K562 (cell line): ENCODE results near the gene NCDN. TPM values are rescaled to one million over a fixed set of nuclear protein-coding genes. Genes with fewer than 3 reads are reported as not detected.

Experiments
- CEBPB ChIP-seq: fragments of 450-650 bp; IDR thresholded peaks from 2 replicates; pipeline ENCODE4 v1.6.1; 2016; ENCODE audit warnings: missing genetic modification characterization, missing compliant biosample characterization
- CLOCK ChIP-seq: fragments of 250-450 bp; sonication (Bioruptor Pico); IDR thresholded peaks from 2 replicates; pipeline ENCODE4 v1.4.0; 2020; ENCODE audit warnings: mild to moderate bottlenecking, moderate library complexity, borderline replicate concordance
- DMBX1 ChIP-seq: fragments of 250-450 bp; sonication (Bioruptor Pico); IDR thresholded peaks from 2 replicates; pipeline ENCODE4 v1.8.0; 2022; ENCODE audit warnings: inconsistent platforms, mild to moderate bottlenecking, moderate library complexity, borderline replicate concordance
- ETV6 ChIP-seq, 3 experiments: fragments of 150-350 bp in 1 of 3; sonication (generic) in 1 of 3; formaldehyde crosslinking in 1 of 3; IDR thresholded peaks; 2 replicates each; pipeline versions ENCODE4 v1.6.1 to v1.8.0; 2014 to 2022; ENCODE audit warnings: borderline replicate concordance in 2 of 3, low read depth in 2 of 3, antibody characterized with exemption in 1 of 3, low read length in 1 of 3, mild to moderate bottlenecking in 1 of 3, missing genetic modification reagents in 1 of 3
- HINFP ChIP-seq: fragments of 450-650 bp; conservative IDR thresholded peaks from 2 replicates; pipeline ENCODE4 v1.6.1; 2016; ENCODE audit warnings: missing genetic modification characterization, low read depth, mild to moderate bottlenecking, control low read depth, missing compliant biosample characterization
- KLF6 ChIP-seq: fragments of 250-450 bp; sonication (Bioruptor Pico); IDR thresholded peaks from 2 replicates; pipeline ENCODE4 v1.4.0; 2020; ENCODE audit warnings: mild to moderate bottlenecking, moderate library complexity, borderline replicate concordance
- MTA2 ChIP-seq: fragments of 450-650 bp; IDR thresholded peaks from 2 replicates; pipeline ENCODE4 v1.6.1; 2016; ENCODE audit warnings: low read depth
- NFE2 ChIP-seq: IDR thresholded peaks from 2 replicates; pipeline ENCODE4 v1.6.1; 2014; ENCODE audit warnings: antibody characterized with exemption, low read depth
- NR2C1 ChIP-seq, 2 experiments: fragments of 450-650 bp; IDR thresholded peaks; 2 replicates each; pipeline ENCODE4 v1.6.1; 2017; ENCODE audit warnings: mild to moderate bottlenecking in 2 of 2, antibody characterized with exemption in 1 of 2, inconsistent platforms in 1 of 2, missing compliant biosample characterization in 1 of 2, missing genetic modification characterization in 1 of 2
- PKNOX1 ChIP-seq: fragments of 450-650 bp; IDR thresholded peaks from 2 replicates; pipeline ENCODE4 v1.6.1; 2016
- PYGO2 ChIP-seq: fragments of 450-650 bp; IDR thresholded peaks from 2 replicates; pipeline ENCODE4 v1.6.1; 2016; ENCODE audit warnings: mild to moderate bottlenecking, missing genetic modification characterization, moderate library complexity, missing compliant biosample characterization
- SMARCC2 ChIP-seq: fragments of 450-650 bp; IDR thresholded peaks from 2 replicates; pipeline ENCODE4 v1.6.1; 2017; ENCODE audit warnings: antibody characterized with exemption, moderate library complexity, mild to moderate bottlenecking, low read depth
- SPI1 ChIP-seq: IDR thresholded peaks from 2 replicates; pipeline ENCODE4 v1.6.1; 2011; ENCODE audit warnings: low read depth, low read length, control low read depth, borderline replicate concordance
- U2AF1 ChIP-seq: fragments of 200-400 bp; formaldehyde crosslinking; optimal IDR thresholded peaks from 2 replicates; pipeline ENCODE3; 2017; ENCODE audit warnings: mild to moderate bottlenecking, low read depth, low read length, moderate library complexity
- U2AF2 ChIP-seq: fragments of 200-400 bp; formaldehyde crosslinking; optimal IDR thresholded peaks from 2 replicates; pipeline ENCODE3; 2017; ENCODE audit warnings: low read depth, mild to moderate bottlenecking, low read length
- ZBED1 ChIP-seq: IDR thresholded peaks from 2 replicates; pipeline ENCODE4 v1.6.1; 2014
- ZBTB12 ChIP-seq: fragments of 250-450 bp; sonication (Bioruptor Pico); IDR thresholded peaks from 2 replicates; pipeline ENCODE4 v1.4.0; 2020
- ZC3H8 ChIP-seq: fragments of 450-650 bp; IDR thresholded peaks from 2 replicates; pipeline ENCODE4 v1.6.1; 2017
- ZKSCAN8 ChIP-seq: fragments of 200-800 bp; sonication (Bioruptor generic); IDR thresholded peaks from 2 replicates; pipeline ENCODE4 v1.6.1; 2016; ENCODE audit warnings: missing genetic modification characterization, missing compliant biosample characterization
- ZNF12 ChIP-seq: sonication (generic); formaldehyde crosslinking; IDR thresholded peaks from 2 replicates; pipeline ENCODE4 v1.4.0; 2020; ENCODE audit warnings: mild to moderate bottlenecking, missing genetic modification reagents
- ZNF780A ChIP-seq: fragments of 250-450 bp; sonication (Bioruptor Pico); IDR thresholded peaks from 2 replicates; pipeline ENCODE4 v1.5.0; 2021; ENCODE audit warnings: mild to moderate bottlenecking
- polyA plus RNA-seq, 8 experiments: library from polyadenylated mRNA; depleted of rRNA in 4 of 8; stranded (reverse) in 5 of 8; unstranded in 3 of 8; fragments of >200 nt; fragmentation: Nextera tagmentation in 2 of 8; fragmentation: Illumina TruSeq in 1 of 8; extraction: Ambion mirVana in 2 of 8; extraction: Trizol in 1 of 8; gene quantifications; 2 replicates each; pipeline versions ENCODE4 v1.2.1 to v1.2.3, GENCODE V29; 2011 to 2014; ENCODE audit warnings: inconsistent platforms in 1 of 8, missing spikeins in 1 of 8
- total RNA-seq, 7 experiments: library from RNA; depleted of rRNA in 6 of 7; stranded (reverse); fragments of >200 nt in 6 of 7; fragmentation: Illumina TruSeq in 2 of 7; extraction: Trizol in 2 of 7; gene quantifications; 2 replicates each; pipeline versions ENCODE4 v1.2.1 to v1.2.3, GENCODE V29; 2011 to 2021; ENCODE audit warnings: low replicate concordance in 1 of 7

NCDN gene
- total and polyA plus RNA-seq, 9 of the 15 experiments (the other 6 are each of a cell fraction or from before 2014, with no cell fraction given): 1.9 to 35.1 (median 10.7) TPM

GRCh38 chr1:35557611-35558373 lies at the start of gene NCDN (continued):
- TF ChIP-seq DMBX1: peak; percentile 51
- no peak for TF ChIP-seq SPI1
- no peak for TF ChIP-seq ZC3H8
- peak; percentile 35; the same call in 1 of the 2 replicates for TF ChIP-seq NFE2
- no peak for TF ChIP-seq PYGO2 (tag)
- peak; percentile 54 for TF ChIP-seq MTA2
- no peak for TF ChIP-seq U2AF2
- peak; percentile 100 for TF ChIP-seq NR2C1 (IDR thresholded peaks at IDR 0.05)
- TF ChIP-seq NR2C1 (tag; IDR thresholded peaks at IDR 0.05): peak; percentile 100
- TF ChIP-seq KLF6: peak; percentile 4; the same call in 1 of the 2 replicates
- TF ChIP-seq ZNF780A: no peak
- TF ChIP-seq ZNF12: 0 out of 2 replicates have a peak, but pooled peaks have one; percentile 33
- TF ChIP-seq HINFP (tag): no peak
- no peak; the same call in 1 of the 2 replicates for TF ChIP-seq ZBTB12 (CRISPR knock-in tag)
- TF ChIP-seq CEBPB (tag): no peak
- 0 out of 4 replicates have a peak, but pooled peaks of 1 of the 2 experiments have one; percentile 13 for TF ChIP-seq ETV6 (IDR thresholded peaks at IDR 0.05; ENCODE audit: borderline replicate concordance in 1 of 2, low read depth in 2 of 2, low read length in 1 of 2)
- TF ChIP-seq ETV6 (CRISPR knock-in tag; IDR thresholded peaks at IDR 0.05; ENCODE audit: borderline replicate concordance): no peak
- no peak for TF ChIP-seq U2AF1
- TF ChIP-seq PKNOX1: no peak
- TF ChIP-seq ZKSCAN8 (CRISPR knock-in tag): no peak
- no peak for TF ChIP-seq CLOCK
- 0 out of 2 replicates have a peak, but pooled peaks have one; percentile 28 for TF ChIP-seq SMARCC2
- TF ChIP-seq ZBED1: peak; percentile 100
